Nephron progenitor cell (in vitro differentiated cells): ENCODE results near the gene CHRDL2.

Source experiments
- DNase-seq: peaks from one replicate; pipeline ENCODE4 v3.0.0; 2021
- H3K27ac Mint-ChIP-seq: 2 replicates; pipeline ENCODE4 v1.8.0; 2021; ENCODE audit warnings: mild to moderate bottlenecking, moderate library complexity, mixed read lengths
- H3K27me3 Mint-ChIP-seq: 2 replicates; pipeline ENCODE4 v1.8.0; 2021; ENCODE audit warnings: mild to moderate bottlenecking, low read depth, mixed read lengths; ENCODE audit not compliant: poor library complexity
- H3K36me3 Mint-ChIP-seq: 2 replicates; pipeline ENCODE4 v1.8.0; 2021; ENCODE audit warnings: low read depth, mixed read lengths
- H3K4me1 Mint-ChIP-seq: 2 replicates; pipeline ENCODE4 v1.8.0; 2021; ENCODE audit warnings: mixed read lengths
- H3K4me3 Mint-ChIP-seq: 2 replicates; pipeline ENCODE4 v1.8.0; 2021; ENCODE audit warnings: mild to moderate bottlenecking, moderate library complexity, mixed read lengths
- H3K9me3 Mint-ChIP-seq: 2 replicates; pipeline ENCODE4 v1.8.0; 2021; ENCODE audit warnings: mild to moderate bottlenecking, moderate library complexity, mixed read lengths
- CTCF ChIP-seq: fragments of 200-600 bp; sonication (generic); IDR thresholded peaks from 2 replicates; pipeline ENCODE4 v1.5.0; 2021; ENCODE audit warnings: antibody characterized with exemption

CHRDL2 gene

GRCh38 chr11:74730571-74731260 lies 510 bp downstream of the CHRDL2 start:
- TF ChIP-seq CTCF: no peak
- Mint-ChIP-seq H3K27me3 (peaks cover 83% of the 10 kb centered on the region), H3K27ac (no peak overlapping the region), H3K4me3 (peak overlapping the region; percentile 85), H3K9me3 (peaks cover 5% of the 10 kb centered on the region), H3K4me1 (peaks cover 4% of the 10 kb centered on the region), H3K36me3 (no peaks in the 10 kb centered on the region)
- peak; percentile 22 for DNase-seq

GRCh38 chr11:74729397-74729796 lies 1.8 kb downstream of the CHRDL2 start:
- peaks cover 90% of the 10 kb centered on the region for H3K27me3 Mint-ChIP-seq

GRCh38 chr11:74726547-74727182 lies 4.6 kb downstream of the CHRDL2 start:
- no peak overlapping the region for H3K4me3 Mint-ChIP-seq
- peak; percentile 73 for DNase-seq
- no peak overlapping the region for H3K27ac Mint-ChIP-seq
- no peaks in the 10 kb centered on the region for H3K9me3 Mint-ChIP-seq
- H3K36me3 Mint-ChIP-seq: no peaks in the 10 kb centered on the region
- peaks cover 87% of the 10 kb centered on the region for H3K27me3 Mint-ChIP-seq
- peak; percentile 87 for TF ChIP-seq CTCF
- no peaks in the 10 kb centered on the region for H3K4me1 Mint-ChIP-seq

More at GRCh38 chr11:74729397-74729796, 1.8 kb downstream of the CHRDL2 start:
- DNase-seq: no peak
- H3K36me3 Mint-ChIP-seq: no peaks in the 10 kb centered on the region
- no peak for TF ChIP-seq CTCF
- H3K9me3 Mint-ChIP-seq: peaks cover 5% of the 10 kb centered on the region
- H3K27ac Mint-ChIP-seq: no peak overlapping the region
- no peak overlapping the region for H3K4me3 Mint-ChIP-seq
- H3K4me1 Mint-ChIP-seq: peaks cover 4% of the 10 kb centered on the region

GRCh38 chr11:74725701-74726100 lies 5.5 kb downstream of the CHRDL2 start:
- no peak overlapping the region for H3K4me3 Mint-ChIP-seq
- H3K27ac Mint-ChIP-seq: no peak overlapping the region
- TF ChIP-seq CTCF: no peak
- H3K36me3 Mint-ChIP-seq: no peaks in the 10 kb centered on the region
- H3K27me3 Mint-ChIP-seq: peaks cover 84% of the 10 kb centered on the region
- DNase-seq: no peak
- peaks cover 5% of the 10 kb centered on the region for H3K4me1 Mint-ChIP-seq
- no peaks in the 10 kb centered on the region for H3K9me3 Mint-ChIP-seq

GRCh38 chr11:74723511-74723910 lies 7.7 kb downstream of the CHRDL2 start:
- Mint-ChIP-seq H3K27me3 (peaks cover 67% of the 10 kb centered on the region), H3K4me1 (peaks cover 11% of the 10 kb centered on the region), H3K9me3 (no peaks in the 10 kb centered on the region), H3K4me3 (no peak overlapping the region), H3K27ac (no peak overlapping the region), H3K36me3 (no peaks in the 10 kb centered on the region)
- no peak for DNase-seq
- TF ChIP-seq CTCF: no peak

GRCh38 chr11:74721479-74721835 lies 9.8 kb downstream of the CHRDL2 start:
- Mint-ChIP-seq H3K4me3 (no peak overlapping the region), H3K9me3 (no peaks in the 10 kb centered on the region), H3K27ac (no peak overlapping the region), H3K27me3 (peaks cover 63% of the 10 kb centered on the region), H3K36me3 (no peaks in the 10 kb centered on the region), H3K4me1 (peaks cover 20% of the 10 kb centered on the region)
- TF ChIP-seq CTCF: no peak
- no peak for DNase-seq
